8988T (cell line): ENCODE data around the gene IL27RA.
"Not testable (repeated sequence)": the region's sequence is repeated elsewhere in the genome, so short reads cannot be mapped to it uniquely, and the experiment has no call there.

Experiments used
- DNase-seq: peaks from one replicate; pipeline ENCODE4 v3.0.0; 2011

Gene IL27RA

DNA sequence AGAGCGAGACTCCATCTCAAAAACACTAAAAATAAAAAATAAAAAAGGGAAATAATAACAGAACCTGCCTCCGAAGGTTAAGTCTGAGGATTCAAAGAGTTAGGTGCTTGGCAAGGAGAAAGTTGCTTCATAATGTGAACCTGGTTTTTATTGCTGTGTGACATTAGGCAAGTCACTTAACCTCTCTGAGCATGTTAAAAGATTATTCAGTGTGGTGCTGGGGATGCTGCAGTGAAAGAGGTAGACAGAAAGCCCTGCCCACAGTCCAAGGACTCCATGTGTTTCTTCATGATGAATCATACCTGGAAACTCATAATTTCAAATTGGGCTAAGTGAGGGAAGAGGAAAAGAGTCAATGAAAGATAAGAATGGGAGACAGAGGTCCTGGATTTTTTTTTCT is 2.4 kb downstream of the IL27RA start:
- no peak for DNase-seq

GRCh38 chr19:14035159-14035558 is 3.6 kb downstream of the IL27RA start:
- DNase-seq, result not testable (repeated sequence)

DNA sequence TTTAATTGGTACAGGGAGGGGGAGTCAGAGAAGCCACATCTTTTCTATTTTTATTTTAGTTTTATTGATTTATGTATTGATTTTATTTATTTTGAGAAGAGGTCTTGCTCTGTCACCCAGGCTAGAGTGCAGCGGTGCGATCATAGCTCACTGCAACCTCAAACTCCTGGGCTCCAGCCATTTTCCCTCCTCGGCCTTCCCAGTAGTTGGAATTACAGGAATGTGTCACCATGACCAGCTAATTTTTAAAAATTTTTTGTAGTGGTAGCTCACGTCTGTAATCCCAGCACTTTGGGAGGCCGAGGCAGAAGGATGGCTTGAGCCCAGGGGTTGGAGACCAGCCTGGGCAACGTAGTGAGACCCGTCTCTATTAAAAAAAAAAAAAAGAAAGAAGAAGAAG is 4.1 kb downstream of the IL27RA start:
- no peak for DNase-seq

- DNase-seq, result no peak
These were observed 7.6 kb downstream of the IL27RA start for GRCh38 chr19:14039181-14039580.

DNA sequence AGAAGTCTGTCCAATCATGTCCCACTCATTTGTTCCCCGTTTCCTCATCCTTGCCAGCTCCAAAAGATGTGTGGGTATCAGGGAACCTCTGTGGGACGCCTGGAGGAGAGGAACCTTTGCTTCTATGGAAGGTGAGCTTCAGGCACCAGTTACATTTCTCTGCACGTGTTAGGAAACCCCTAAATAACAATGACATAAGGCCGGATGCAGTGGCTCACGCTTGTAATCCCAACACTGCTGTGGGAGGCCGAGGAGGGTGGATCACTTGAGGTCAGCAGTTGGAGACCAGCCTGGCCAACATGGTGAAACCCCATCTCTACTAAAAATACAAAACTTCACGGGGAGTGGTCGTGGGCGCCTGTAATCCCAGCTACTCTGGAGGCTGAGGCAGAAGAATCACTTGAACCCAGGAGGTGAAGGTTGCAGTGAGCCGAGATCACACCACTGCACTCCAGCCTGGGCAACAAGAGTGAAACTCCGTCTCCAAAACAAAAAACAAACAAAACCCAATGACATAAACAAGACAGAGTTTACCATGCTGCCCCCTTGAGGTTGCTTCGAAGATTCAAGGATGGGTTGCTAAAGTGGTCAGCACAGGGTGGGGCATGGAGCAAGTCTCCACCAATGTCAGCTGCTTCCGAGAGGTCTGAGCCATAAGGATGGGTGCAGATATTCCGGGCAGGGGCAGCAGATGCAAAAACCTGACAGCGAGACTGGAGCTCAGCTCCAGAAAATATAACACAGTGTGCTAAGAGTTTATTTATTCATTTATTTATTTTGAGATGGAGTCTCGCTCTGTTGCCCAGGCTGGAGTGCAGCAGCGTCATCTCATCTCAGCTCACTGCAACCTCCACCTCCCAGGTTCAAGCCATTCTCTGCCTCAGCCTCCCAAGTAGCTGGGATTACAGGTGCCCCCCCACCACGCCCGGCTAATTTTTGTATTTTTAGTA is 11.4 kb downstream of the IL27RA start:
- DNase-seq, result not testable (repeated sequence)

DNA sequence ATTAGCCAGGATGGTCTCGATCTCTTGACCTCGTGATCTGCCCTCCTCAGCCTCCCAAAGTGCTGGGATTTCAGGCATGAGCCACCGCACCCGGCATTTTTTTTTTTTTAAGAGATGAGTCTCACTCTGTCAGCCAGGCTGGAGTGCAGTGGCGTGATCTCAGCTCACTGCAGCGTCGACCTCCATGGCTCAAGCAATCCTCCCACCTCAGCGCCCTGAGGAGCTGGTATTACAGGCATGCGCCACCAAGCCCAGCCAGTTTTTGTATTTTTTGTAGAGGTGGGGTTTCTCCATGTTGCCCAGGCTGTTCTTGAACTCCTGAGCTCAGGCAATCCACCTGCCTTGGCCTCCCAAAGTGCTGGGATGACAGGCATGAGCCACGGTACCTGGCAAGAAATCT is 16.3 kb downstream of the IL27RA start:
- not testable (repeated sequence) for DNase-seq

DNA sequence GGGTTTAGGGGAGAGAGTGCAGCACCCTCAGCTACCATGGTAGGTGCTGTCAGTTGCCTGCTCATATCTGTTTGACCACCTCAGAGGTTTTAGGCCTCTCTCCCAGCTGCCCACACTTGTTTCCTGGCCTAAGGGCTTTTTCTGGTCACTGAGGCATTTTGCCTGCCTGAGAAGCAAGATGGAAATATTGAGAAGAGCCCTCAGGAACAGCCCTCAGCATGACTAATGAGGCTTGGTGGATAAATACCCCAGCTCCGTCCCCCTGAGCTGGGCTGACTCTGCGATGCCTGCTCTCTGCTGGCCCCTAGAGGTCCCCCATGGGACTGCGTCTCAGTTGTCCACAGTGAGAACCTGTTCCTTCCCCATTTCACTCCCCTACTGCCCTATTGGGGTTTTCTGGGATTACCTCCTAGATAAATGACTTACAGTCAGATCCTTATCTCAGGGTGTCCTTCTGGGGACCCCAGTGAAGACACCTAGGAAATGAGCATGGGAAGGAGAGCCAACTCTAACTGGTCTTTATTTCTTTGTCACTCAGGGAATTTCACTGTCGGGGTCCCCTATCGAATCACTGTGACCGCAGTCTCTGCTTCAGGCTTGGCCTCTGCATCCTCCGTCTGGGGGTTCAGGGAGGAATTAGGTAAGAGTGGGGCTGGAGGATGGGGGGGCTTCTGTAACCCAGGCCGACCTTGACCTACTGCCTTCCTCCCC is 17.0 kb downstream of the IL27RA start:
- DNase-seq, result no peak

DNA sequence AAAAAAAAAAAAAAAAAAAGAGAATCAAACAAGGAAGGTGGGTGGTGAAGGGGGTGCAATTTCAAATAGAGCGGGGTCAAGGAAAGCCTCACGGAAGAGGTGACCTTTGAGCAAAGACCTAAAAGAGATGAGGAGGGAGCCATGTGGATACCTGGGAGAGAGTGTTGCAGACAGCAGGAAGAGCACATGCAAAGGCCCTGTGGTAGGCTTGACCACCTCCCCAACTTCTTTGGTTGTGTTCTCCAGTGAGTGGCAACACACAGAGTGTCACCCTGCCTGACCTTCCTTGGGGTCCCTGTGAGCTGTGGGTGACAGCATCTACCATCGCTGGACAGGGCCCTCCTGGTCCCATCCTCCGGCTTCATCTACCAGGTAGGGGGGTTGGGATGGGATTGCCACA is 18.9 kb downstream of the IL27RA start:
- DNase-seq, result no peak

DNA sequence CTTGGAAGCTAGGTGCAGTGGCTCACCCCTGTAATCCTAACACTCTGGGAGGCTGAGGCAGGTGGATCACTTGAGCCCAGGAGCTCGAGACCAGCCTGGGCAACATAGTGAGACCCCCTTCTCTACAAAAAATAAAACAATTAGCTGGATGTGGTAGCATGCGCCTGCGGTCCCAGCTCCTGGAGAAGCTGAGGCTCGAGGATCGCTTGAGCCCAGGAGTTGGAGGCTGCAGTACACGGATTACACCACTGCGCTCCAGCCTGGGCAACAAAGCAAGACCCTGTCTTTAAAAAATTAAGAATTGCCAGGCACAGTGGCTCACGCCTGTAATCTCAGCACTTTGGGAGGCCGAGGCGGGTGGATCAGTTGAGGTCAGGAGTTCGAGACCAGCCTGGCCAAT is 19.4 kb downstream of the IL27RA start:
- DNase-seq, result not testable (repeated sequence)

DNA sequence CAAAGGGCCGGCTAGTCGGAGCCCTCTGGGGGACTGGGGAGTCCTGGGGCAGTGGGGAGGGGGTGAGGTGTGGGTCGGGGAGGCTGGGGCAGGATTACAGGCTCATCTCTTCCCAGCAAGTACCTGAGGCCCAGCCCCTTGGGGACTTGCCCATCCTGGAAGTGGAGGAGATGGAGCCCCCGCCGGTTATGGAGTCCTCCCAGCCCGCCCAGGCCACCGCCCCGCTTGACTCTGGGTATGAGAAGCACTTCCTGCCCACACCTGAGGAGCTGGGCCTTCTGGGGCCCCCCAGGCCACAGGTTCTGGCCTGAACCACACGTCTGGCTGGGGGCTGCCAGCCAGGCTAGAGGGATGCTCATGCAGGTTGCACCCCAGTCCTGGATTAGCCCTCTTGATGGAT is 20.4 kb downstream of the IL27RA start:
- no peak for DNase-seq

DNA sequence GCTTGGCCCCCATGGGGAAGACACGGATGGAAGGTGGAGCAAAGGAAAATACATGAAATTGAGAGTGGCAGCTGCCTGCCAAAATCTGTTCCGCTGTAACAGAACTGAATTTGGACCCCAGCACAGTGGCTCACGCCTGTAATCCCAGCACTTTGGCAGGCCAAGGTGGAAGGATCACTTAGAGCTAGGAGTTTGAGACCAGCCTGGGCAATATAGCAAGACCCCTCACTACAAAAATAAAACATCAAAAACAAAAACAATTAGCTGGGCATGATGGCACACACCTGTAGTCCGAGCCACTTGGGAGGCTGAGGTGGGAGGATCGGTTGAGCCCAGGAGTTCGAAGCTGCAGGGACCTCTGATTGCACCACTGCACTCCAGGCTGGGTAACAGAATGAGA is 20.9 kb downstream of the IL27RA start:
- no peak for DNase-seq

DNA sequence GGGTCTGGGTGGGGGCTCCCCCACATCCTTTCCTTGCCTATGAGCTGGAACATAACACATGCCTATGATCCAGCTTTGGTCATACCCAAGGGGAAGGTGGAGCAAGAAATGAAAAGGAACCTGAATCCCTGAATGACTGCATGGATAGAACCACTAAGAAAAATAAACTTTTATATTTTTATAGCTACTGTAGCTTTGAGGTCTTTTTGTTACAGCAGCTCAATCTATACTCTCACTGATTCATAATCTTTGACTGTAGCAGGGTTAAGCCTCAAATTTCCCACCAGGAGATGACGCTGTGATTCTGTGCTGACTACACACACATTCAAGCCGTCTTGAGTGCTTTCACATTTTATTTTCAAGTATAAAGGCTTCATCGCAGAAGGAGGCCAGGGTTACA is 21.5 kb downstream of the IL27RA start:
- DNase-seq, result no peak

- no peak for DNase-seq
These were observed 21.9 kb downstream of the IL27RA start for GRCh38 chr19:14053500-14053899.

DNA sequence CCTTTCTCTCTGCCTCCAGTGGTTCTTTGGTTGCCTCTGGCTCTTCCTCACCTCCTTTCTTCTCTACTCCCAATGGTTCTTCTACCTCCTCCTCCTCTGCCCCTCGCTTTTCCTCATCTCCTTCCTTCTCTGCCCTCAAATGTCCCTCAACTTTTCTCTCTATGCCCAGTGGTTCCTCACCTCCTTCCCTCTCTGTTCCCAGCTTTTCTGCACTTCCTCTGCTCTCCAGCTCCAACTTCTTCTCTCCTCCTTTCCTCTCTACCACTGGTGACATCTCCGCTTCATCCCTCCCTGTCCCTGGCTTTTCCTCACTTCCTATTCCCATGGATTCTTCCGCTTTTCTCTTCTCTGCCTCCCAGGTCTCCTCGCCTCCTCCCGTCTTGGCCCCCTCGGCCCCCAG is 22.5 kb downstream of the IL27RA start:
- no peak for DNase-seq

GRCh38 chr19:14054721-14055120 is 23.2 kb downstream of the IL27RA start:
- DNase-seq, result no peak

GRCh38 chr19:14055396-14055795 is 23.8 kb downstream of the IL27RA start:
- DNase-seq, result no peak

DNA sequence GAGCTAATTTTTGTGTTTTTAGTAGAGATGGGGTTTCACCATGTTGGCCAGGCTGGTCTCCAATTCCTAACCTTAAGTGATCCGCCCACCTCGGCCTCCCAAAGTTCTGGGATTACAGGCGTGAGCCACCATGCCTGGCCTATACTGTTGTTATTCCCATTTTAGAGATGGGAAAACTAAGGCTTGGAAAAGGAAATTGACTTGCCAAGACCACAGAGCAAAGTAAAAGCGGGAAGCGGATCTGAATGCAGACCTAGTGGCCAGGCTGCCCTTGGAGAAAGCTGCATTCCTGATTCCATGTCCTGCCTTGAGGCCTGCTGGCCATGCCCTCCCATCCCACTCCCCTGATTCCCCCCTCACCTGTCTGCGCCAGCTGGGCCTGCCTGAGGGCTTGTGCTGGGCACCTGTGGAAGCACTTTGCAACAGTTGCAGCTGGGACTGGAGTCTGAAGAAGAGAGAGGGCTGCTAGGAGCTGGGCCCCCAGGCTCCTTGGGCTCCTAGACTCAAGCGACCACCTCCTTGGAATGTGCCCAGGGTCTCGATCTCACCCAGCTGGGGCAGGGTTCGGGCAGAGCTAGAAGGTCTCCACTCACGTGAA is 24.6 kb downstream of the IL27RA start:
- DNase-seq, result no peak

GRCh38 chr19:14056741-14057356 is 25.3 kb downstream of the IL27RA start:
- DNase-seq, result no peak

GRCh38 chr19:14058182-14059092 is 26.9 kb downstream of the IL27RA start:
- DNase-seq, result no peak

DNA sequence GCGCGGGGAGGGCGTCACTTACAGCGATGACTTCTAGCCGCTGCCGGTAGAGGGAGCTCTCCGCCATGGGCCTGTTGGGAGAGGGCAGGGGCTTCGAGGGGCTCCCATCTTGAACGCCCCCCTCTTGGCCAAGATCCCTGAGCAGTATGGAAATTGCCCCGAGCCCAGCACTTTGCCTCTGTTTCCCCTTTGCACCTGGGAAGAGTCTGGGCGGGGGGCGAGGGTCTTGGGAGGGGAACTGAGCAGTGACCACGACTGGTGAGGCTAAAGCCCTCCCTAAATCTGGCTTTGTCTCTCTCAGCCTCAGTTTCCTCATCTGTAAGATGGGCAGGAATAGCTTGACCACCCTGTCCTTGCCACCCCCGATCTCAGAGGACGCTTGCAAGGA is 27.5 kb downstream of the IL27RA start:
- no peak for DNase-seq

DNA sequence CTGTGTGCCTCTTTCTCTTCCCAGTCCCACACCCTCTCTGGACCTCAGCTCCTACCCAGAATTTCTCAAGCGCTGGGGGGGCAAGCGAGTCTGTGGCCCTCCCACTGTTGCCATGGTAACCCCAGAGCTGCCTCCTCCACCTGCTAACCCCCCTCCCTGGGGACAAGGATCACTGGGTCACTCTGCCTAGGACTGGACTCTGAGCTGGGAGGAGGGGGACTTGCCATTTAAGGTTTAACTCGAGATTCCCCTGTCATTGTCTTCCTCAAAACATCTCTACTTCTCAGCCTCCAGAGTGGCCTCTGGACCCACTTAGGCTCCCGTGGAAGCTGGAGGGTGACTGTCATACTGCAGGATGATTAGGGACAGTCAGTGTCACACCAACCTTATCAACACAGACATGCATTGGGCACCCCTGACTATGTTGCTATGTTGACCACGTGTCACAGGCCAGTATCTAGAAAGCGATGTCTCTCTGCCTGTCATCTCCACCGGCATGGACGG is 28.1 kb downstream of the IL27RA start:
- DNase-seq, result no peak
